H1 (cell line): ENCODE measurements around the gene ATP2B1. TPM values are rescaled to one million over a fixed set of nuclear protein-coding genes. Genes with fewer than 3 reads are reported as not detected.

ENCODE experiments used
- CTCF ChIA-PET: fragments of 300-600 bp; sonication (Branson Sonifier 250); formaldehyde crosslinking; loops from one replicate; lab custom pipeline; 2021; ENCODE audit not compliant: partially characterized antibody; lab: Charles Lee
- POLR2A ChIA-PET: fragments of 300-600 bp; sonication (Branson Sonifier 250); formaldehyde crosslinking; loops from one replicate; lab custom pipeline; 2021; ENCODE audit warnings: inconsistent platforms; ENCODE audit not compliant: partially characterized antibody; lab: Charles Lee
- DNase-seq, 2 experiments: peaks; one replicate each; pipeline versions ENCODE4 v3.0.0 to v3.0.0-alpha.2; 2010 to 2022; ENCODE audit warnings: low spot score in 2 of 2, low read depth in 1 of 2, mixed read lengths in 1 of 2
- FAIRE-seq: peaks from 2 replicates; lab custom pipeline; 2011; peaks lifted over from hg19 to GRCh38; lab: Jason Lieb, UNC
- H2AFZ ChIP-seq: 2 replicates; pipeline ENCODE4 v1.8.1; 2012; ENCODE audit warnings: low read length, inconsistent platforms
- H2AK5ac ChIP-seq: 2 replicates; pipeline ENCODE4 v1.6.1; 2013; ENCODE audit warnings: low read depth, low read length
- H2BK120ac ChIP-seq: replicated peaks from 2 replicates; pipeline ENCODE3; 2013; ENCODE audit warnings: low read depth, low read length, inconsistent platforms
- H2BK12ac ChIP-seq: 2 replicates; pipeline ENCODE4 v1.6.1; 2013; ENCODE audit warnings: low read depth, low read length
- H2BK15ac ChIP-seq: 2 replicates; pipeline ENCODE4 v1.6.1; 2013; ENCODE audit warnings: low read length
- H2BK20ac ChIP-seq: 2 replicates; pipeline ENCODE4 v1.6.1; 2013; ENCODE audit warnings: low read length
- H2BK5ac ChIP-seq: 2 replicates; pipeline ENCODE4 v1.6.1; 2013; ENCODE audit warnings: low read depth, low read length
- H3K14ac ChIP-seq: 2 replicates; pipeline ENCODE4 v1.6.1; 2013; ENCODE audit warnings: inconsistent platforms; ENCODE audit not compliant: insufficient read length
- H3K18ac ChIP-seq: 2 replicates; pipeline ENCODE4 v1.6.1; 2013; ENCODE audit warnings: low read length; ENCODE audit errors: extremely low read depth
- H3K23ac ChIP-seq: 2 replicates; pipeline ENCODE4 v1.6.1; 2013; ENCODE audit warnings: inconsistent platforms; ENCODE audit not compliant: insufficient read length
- H3K23me2 ChIP-seq: 2 replicates; pipeline ENCODE4 v1.6.1; 2013; ENCODE audit warnings: low read depth, low read length
- H3K27ac ChIP-seq: 2 replicates; pipeline ENCODE4 v1.6.1; 2011; ENCODE audit warnings: low read depth, low read length, inconsistent platforms
- H3K27me3 ChIP-seq, 4 experiments: replicated peaks in 1 of 4; 1 replicate in 1 of 4; 2 replicates in 3 of 4; pipeline versions ENCODE4 v1.6.1 to v1.8.1; 2011 to 2013; ENCODE audit warnings: low read length in 3 of 4, mild to moderate bottlenecking in 3 of 4, inconsistent platforms in 2 of 4, mixed read lengths in 2 of 4, moderate library complexity in 1 of 4; ENCODE audit not compliant: control insufficient read depth in 3 of 4, insufficient read depth in 3 of 4; ENCODE audit errors: extremely low read depth in 1 of 4
- H3K36me3 ChIP-seq, 4 experiments: 2 replicates each; pipeline versions ENCODE4 v1.6.1 to v1.8.1; 2011 to 2013; ENCODE audit warnings: mild to moderate bottlenecking in 4 of 4, low read length in 3 of 4, moderate library complexity in 2 of 4, control low read depth in 1 of 4, inconsistent platforms in 1 of 4; ENCODE audit not compliant: insufficient read depth in 4 of 4, control insufficient read depth in 2 of 4
- H3K4ac ChIP-seq: replicated peaks from 2 replicates; pipeline ENCODE3; 2013; ENCODE audit warnings: low read length, low read depth, mixed read lengths, inconsistent platforms; ENCODE audit not compliant: insufficient read length
- H3K4me1 ChIP-seq, 4 experiments: replicated peaks in 1 of 4; 1 replicate in 1 of 4; 2 replicates in 3 of 4; pipeline versions ENCODE4 v1.6.1 to v1.8.1; 2011 to 2013; ENCODE audit warnings: low read length in 3 of 4, inconsistent platforms in 2 of 4, mixed read lengths in 1 of 4; ENCODE audit not compliant: insufficient read depth in 4 of 4, control insufficient read depth in 3 of 4
- H3K4me2 ChIP-seq, 2 experiments: 2 replicates each; pipeline versions ENCODE4 v1.6.1 to v1.8.1; 2011 to 2013; ENCODE audit warnings: low read depth in 2 of 2, low read length in 2 of 2, control low read depth in 1 of 2, inconsistent platforms in 1 of 2, mild to moderate bottlenecking in 1 of 2; ENCODE audit not compliant: insufficient read depth in 1 of 2
- H3K4me3 ChIP-seq, 4 experiments: fragments of 200-600, 300-600 bp in 1 of 4; sonication (generic), shearing (Covaris generic), sonication (Bioruptor Twin) in 1 of 4; 2 replicates each; pipeline versions ENCODE4 v1.5.1 to v1.8.1; 2011 to 2016; ENCODE audit warnings: low read length in 4 of 4, low read depth in 3 of 4, control low read depth in 2 of 4, inconsistent platforms in 2 of 4, mild to moderate bottlenecking in 2 of 4, mixed read lengths in 1 of 4, moderate library complexity in 1 of 4; ENCODE audit not compliant: insufficient read depth in 2 of 4; ENCODE audit errors: extremely low read depth in 1 of 4
- H3K56ac ChIP-seq: replicated peaks from 2 replicates; pipeline ENCODE3; 2013; ENCODE audit warnings: low read depth, mild to moderate bottlenecking, mixed read lengths, low read length, inconsistent platforms; ENCODE audit not compliant: insufficient read length
- H3K79me1 ChIP-seq: 2 replicates; pipeline ENCODE4 v1.6.1; 2013; ENCODE audit warnings: low read depth, low read length, control low read depth
- H3K79me2 ChIP-seq, 2 experiments: 2 replicates each; pipeline versions ENCODE4 v1.6.1 to v1.8.1; 2012 to 2013; ENCODE audit warnings: low read length in 2 of 2, mild to moderate bottlenecking in 2 of 2, inconsistent platforms in 1 of 2; ENCODE audit not compliant: insufficient read depth in 2 of 2, control insufficient read depth in 1 of 2
- H3K9ac ChIP-seq, 4 experiments: replicated peaks in 1 of 4; 1 replicate in 1 of 4; 2 replicates in 3 of 4; pipeline versions ENCODE4 v1.6.1 to v1.8.1; 2011 to 2013; ENCODE audit warnings: low read depth in 3 of 4, low read length in 3 of 4, control low read depth in 2 of 4, mild to moderate bottlenecking in 2 of 4, moderate library complexity in 2 of 4, inconsistent platforms in 1 of 4; ENCODE audit errors: extremely low read depth in 1 of 4
- H3K9me3 ChIP-seq, 2 experiments: 2 replicates each; pipeline versions ENCODE4 v1.6.1 to v1.8.1; 2012 to 2013; ENCODE audit warnings: mild to moderate bottlenecking in 2 of 2, moderate library complexity in 2 of 2, control low read depth in 1 of 2, inconsistent platforms in 1 of 2, low read depth in 1 of 2, low read length in 1 of 2, mixed read lengths in 1 of 2; ENCODE audit not compliant: insufficient read depth in 2 of 2
- H4K20me1 ChIP-seq, 2 experiments: replicated peaks in 1 of 2; 2 replicates each; pipeline versions ENCODE3 to v1.8.1; 2011 to 2013; ENCODE audit warnings: inconsistent platforms in 2 of 2, low read length in 2 of 2, mild to moderate bottlenecking in 1 of 2; ENCODE audit not compliant: insufficient read depth in 2 of 2, control insufficient read depth in 1 of 2
- H4K5ac ChIP-seq: 2 replicates; pipeline ENCODE4 v1.6.1; 2013; ENCODE audit warnings: low read length, low read depth, mixed read lengths, inconsistent platforms; ENCODE audit not compliant: insufficient read length
- H4K8ac ChIP-seq: 2 replicates; pipeline ENCODE4 v1.8.0; 2013; ENCODE audit warnings: mild to moderate bottlenecking, moderate library complexity, low read length, inconsistent platforms; ENCODE audit not compliant: insufficient read depth; ENCODE audit errors: extremely low read depth
- H4K91ac ChIP-seq: replicated peaks from 2 replicates; pipeline ENCODE3; 2013; ENCODE audit warnings: low read length, mixed read lengths, inconsistent platforms; ENCODE audit not compliant: insufficient read length
- ASH2L ChIP-seq: fragments of 200-600, 300-600 bp; sonication (generic); IDR thresholded peaks from one replicate; pipeline ENCODE4 v1.7.1; 2017; ENCODE audit warnings: low read length
- CBX5 ChIP-seq: fragments of 300-800, 300-1000 bp; sonication (generic); IDR thresholded peaks from 2 replicates; pipeline ENCODE4 v1.7.1; 2016; ENCODE audit warnings: antibody characterized with exemption, low read length, low read depth
- CTBP2 ChIP-seq: IDR thresholded peaks from 2 replicates; pipeline ENCODE4 v1.7.0; 2011; ENCODE audit warnings: borderline replicate concordance, mild to moderate bottlenecking, moderate library complexity, mixed read lengths, low read length; ENCODE audit not compliant: insufficient read depth, insufficient read length
- EZH2 ChIP-seq: fragments of 200-600 bp; sonication (generic); IDR thresholded peaks from 2 replicates; pipeline ENCODE4 v1.7.1; 2012; ENCODE audit warnings: low read depth, mild to moderate bottlenecking, moderate library complexity, low read length, inconsistent platforms; ENCODE audit not compliant: severe bottlenecking
- HDAC6 ChIP-seq: IDR thresholded peaks from one replicate; pipeline ENCODE4 v1.7.1; 2012; ENCODE audit warnings: low read depth, mild to moderate bottlenecking, inconsistent platforms, low read length, moderate library complexity
- JUND ChIP-seq: IDR thresholded peaks from 2 replicates; pipeline ENCODE4 v1.6.1; 2011; ENCODE audit warnings: mild to moderate bottlenecking, improper control_type of control experiment, low read length
- KDM4A ChIP-seq: IDR thresholded peaks from one replicate; pipeline ENCODE4 v1.7.1; 2012; ENCODE audit warnings: low read depth, mild to moderate bottlenecking, moderate library complexity, low read length, inconsistent platforms; ENCODE audit not compliant: severe bottlenecking
- NRF1 ChIP-seq: IDR thresholded peaks from 2 replicates; pipeline ENCODE4 v1.6.1; 2011; ENCODE audit warnings: mild to moderate bottlenecking, low read depth, low read length, improper control_type of control experiment
- SAP30 ChIP-seq: fragments of 300-600 bp; sonication (generic); IDR thresholded peaks from 2 replicates; pipeline ENCODE4 v1.7.1; 2012; ENCODE audit warnings: low read length, moderate library complexity, mild to moderate bottlenecking, inconsistent platforms; ENCODE audit not compliant: insufficient read depth, insufficient replicate concordance
- SIX5 ChIP-seq: IDR thresholded peaks from 2 replicates; pipeline ENCODE4 v1.6.1; 2011; ENCODE audit warnings: mild to moderate bottlenecking, low read depth, low read length
- TBP ChIP-seq: IDR thresholded peaks from 2 replicates; pipeline ENCODE4 v1.6.1; 2011; ENCODE audit warnings: low read depth, low read length, improper control_type of control experiment
- ZNF274 ChIP-seq: IDR thresholded peaks from 2 replicates; pipeline ENCODE4 v1.7.0; 2012; ENCODE audit warnings: low read length, borderline replicate concordance; ENCODE audit errors: extremely low read depth
- WGBS, 2 experiments: shearing (Covaris generic) in 1 of 2; methylation state at CpG; one replicate each; pipeline versions ENCODE4 v1.1.6 to v1.1.7; 2013 to 2015; ENCODE audit warnings: low lambda C conversion rate in 2 of 2, mixed read lengths in 2 of 2, inconsistent platforms in 1 of 2, low coverage in 1 of 2, missing lambda C conversion rate in 1 of 2; ENCODE audit not compliant: insufficient replicate concordance in 2 of 2, insufficient coverage in 1 of 2, insufficient read length in 1 of 2; ENCODE audit errors: extremely low coverage in 1 of 2, missing lambda C conversion rate in 1 of 2; 5-methylcytosine and 5-hydroxymethylcytosine counted together
- polyA plus RNA-seq, 7 experiments: library from polyadenylated mRNA; depleted of rRNA in 3 of 7; stranded (reverse) in 5 of 7; unstranded in 2 of 7; fragments of >200 nt in 5 of 7; fragments of 200-250 nt in 2 of 7; gene quantifications; 1 replicate in 5 of 7; 2 replicates in 1 of 7; 4 replicates in 1 of 7; pipeline versions ENCODE4 v1.2.1 to v1.2.3, GENCODE V29; 2011 to 2013; ENCODE audit warnings: missing spikeins in 2 of 7, mixed read lengths in 2 of 7
- total RNA-seq: library from RNA; stranded (reverse); fragmentation: NEBNext Ultra II Directional; extraction: Animal tissue kit (Norgen Biotek cat#: 25700); gene quantifications from 2 replicates; pipeline ENCODE4 v1.2.1, GENCODE V29; 2021
- TF ChIP-seq, protein P1 (sequence below): IDR thresholded peaks from 2 replicates; pipeline ENCODE4 v1.6.1; 2012; ENCODE audit warnings: low read length, inconsistent platforms

Gene ATP2B1
- total and polyA plus RNA-seq, 2 of the 8 experiments (the other 6 are each of a cell fraction or from before 2014, with no cell fraction given), result 4.3 to 32.0 TPM

DNA sequence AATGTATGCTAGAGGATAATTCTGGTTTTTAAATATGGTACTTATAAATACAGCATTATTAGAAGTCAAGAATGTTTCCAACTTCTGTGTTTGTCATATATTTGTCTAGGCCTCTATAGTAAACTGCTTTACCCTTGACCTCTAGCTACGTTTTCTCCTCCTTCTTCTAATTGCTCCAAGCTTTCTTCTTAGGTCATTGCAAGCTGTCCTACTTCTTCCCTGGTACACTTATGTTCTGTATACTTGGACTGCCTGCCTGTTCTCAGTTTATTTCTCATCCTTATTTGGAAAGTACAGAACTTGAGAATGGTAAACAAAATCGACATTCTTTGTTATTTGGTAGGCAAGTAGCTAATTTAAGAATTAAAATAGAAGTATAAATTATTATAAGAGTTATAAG, 23.9 kb upstream of the ATP2B1 start:
- H2AK5ac ChIP-seq, result no peak overlapping the region
- no peak overlapping the region for H2BK15ac ChIP-seq
- H3K18ac ChIP-seq, result no peak overlapping the region
- H3K79me1 ChIP-seq, result no peaks in the 10 kb centered on the region
- H3K27me3 ChIP-seq, result no peaks in the 10 kb centered on the region
- H4K91ac ChIP-seq, result no peak overlapping the region
- H3K4ac ChIP-seq, result no peak overlapping the region
- H3K4me2 ChIP-seq, result no peak overlapping the region
- H2AFZ ChIP-seq, result no peak overlapping the region
- no peak overlapping the region for H2BK12ac ChIP-seq
- H3K27ac ChIP-seq, result no peak overlapping the region
- CTCF ChIA-PET, result interaction anchor here (0.6 to 0.8 kb wide), 2 partner anchors 10 to 33 kb away, joined by 3 read pairs; no protein-coding TSS in a partner anchor
- no peaks in the 10 kb centered on the region for H3K9me3 ChIP-seq
- POLR2A ChIA-PET, result no interaction called here
- H2BK5ac ChIP-seq, result no peak overlapping the region
- H3K23me2 ChIP-seq, result no peaks in the 10 kb centered on the region
- H3K23ac ChIP-seq, result no peak overlapping the region
- no peaks in the 10 kb centered on the region for H3K4me1 ChIP-seq
- no peaks in the 10 kb centered on the region for H3K79me2 ChIP-seq
- FAIRE-seq, result no peak
- 89% methylated on average over 2 of the region's 2 CpGs; no CpG with 5 or more reads in 1 of the 2 experiments for WGBS, 2 experiments
- DNase-seq, result no peak
- H3K36me3 ChIP-seq, result no peaks in the 10 kb centered on the region
- H4K8ac ChIP-seq, result no peak overlapping the region
- H2BK120ac ChIP-seq, result no peak overlapping the region
- no peak overlapping the region for H3K14ac ChIP-seq
- no peak overlapping the region for H3K56ac ChIP-seq
- H4K20me1 ChIP-seq, result no peaks in the 10 kb centered on the region
- H2BK20ac ChIP-seq, result no peak overlapping the region
- no peak overlapping the region for H3K4me3 ChIP-seq
- H4K5ac ChIP-seq, result no peak overlapping the region
- H3K9ac ChIP-seq, result no peak overlapping the region
- TF ChIP-seq, protein P1, sequence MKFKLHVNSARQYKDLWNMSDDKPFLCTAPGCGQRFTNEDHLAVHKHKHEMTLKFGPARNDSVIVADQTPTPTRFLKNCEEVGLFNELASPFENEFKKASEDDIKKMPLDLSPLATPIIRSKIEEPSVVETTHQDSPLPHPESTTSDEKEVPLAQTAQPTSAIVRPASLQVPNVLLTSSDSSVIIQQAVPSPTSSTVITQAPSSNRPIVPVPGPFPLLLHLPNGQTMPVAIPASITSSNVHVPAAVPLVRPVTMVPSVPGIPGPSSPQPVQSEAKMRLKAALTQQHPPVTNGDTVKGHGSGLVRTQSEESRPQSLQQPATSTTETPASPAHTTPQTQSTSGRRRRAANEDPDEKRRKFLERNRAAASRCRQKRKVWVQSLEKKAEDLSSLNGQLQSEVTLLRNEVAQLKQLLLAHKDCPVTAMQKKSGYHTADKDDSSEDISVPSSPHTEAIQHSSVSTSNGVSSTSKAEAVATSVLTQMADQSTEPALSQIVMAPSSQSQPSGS, result no peak
- no peak for TF ChIP-seq SIX5
- no peak for TF ChIP-seq EZH2
- TF ChIP-seq HDAC6, result no peak
- no peak for TF ChIP-seq CBX5
- no peak for TF ChIP-seq JUND
- no peak for TF ChIP-seq KDM4A
- no peak for TF ChIP-seq SAP30
- no peak for TF ChIP-seq ZNF274
- no peak for TF ChIP-seq CTBP2
- TF ChIP-seq NRF1, result no peak
- no peak for TF ChIP-seq TBP
- no peak for TF ChIP-seq ASH2L
